PC-9 (cell line): ENCODE results near the gene M6PR. TPM values are rescaled to one million over a fixed set of nuclear protein-coding genes. Genes with fewer than 3 reads are reported as not detected.

Experiments
- BruUV-seq: library from RNA; stranded (reverse); fragments of 400-500 nt; replicated peaks from 2 replicates; lab custom pipeline; 2021; lab: Mats Ljungman, UMichigan
- CTCF ChIA-PET: fragments of 300-600 bp; sonication (Branson Sonifier 250); formaldehyde crosslinking; loops from one replicate; lab custom pipeline; 2022; ENCODE audit warnings: antibody characterized with exemption; lab: Charles Lee
- POLR2A ChIA-PET: fragments of 300-600 bp; sonication (Branson Sonifier 250); formaldehyde crosslinking; loops from one replicate; lab custom pipeline; 2022; ENCODE audit warnings: antibody characterized with exemption; ENCODE audit not compliant: unreplicated experiment; lab: Charles Lee
- DNase-seq, 2 experiments: peaks; one replicate each; pipeline versions ENCODE4 v3.0.0 to v3.0.0-alpha.2; 2015 to 2022; ENCODE audit warnings: mixed read lengths in 1 of 2
- H2AFZ ChIP-seq: fragments of 200-600 bp; sonication (generic); 2 replicates; pipeline ENCODE4 v1.8.1; 2017; ENCODE audit warnings: antibody characterized with exemption
- H3F3A ChIP-seq: fragments of 200-600 bp; sonication (generic); 2 replicates; pipeline ENCODE4 v1.8.1; 2017; ENCODE audit warnings: antibody characterized with exemption, mild to moderate bottlenecking, low read depth; ENCODE audit not compliant: insufficient read depth
- H3K27ac ChIP-seq: fragments of 200-600 bp; sonication (generic); 2 replicates; pipeline ENCODE4 v1.6.1; 2016; ENCODE audit warnings: mixed run types
- H3K27me3 ChIP-seq: fragments of 200-600 bp; sonication (generic); 2 replicates; pipeline ENCODE4 v1.6.1; 2016; ENCODE audit warnings: low read depth, mixed run types; ENCODE audit not compliant: insufficient read depth
- H3K36me3 ChIP-seq: fragments of 200-600 bp; sonication (generic); 2 replicates; pipeline ENCODE4 v1.6.1; 2016; ENCODE audit warnings: low read depth, mixed run types
- H3K4me1 ChIP-seq: fragments of 200-600 bp; sonication (generic); replicated peaks from 2 replicates; pipeline ENCODE4 v1.6.1; 2016; ENCODE audit warnings: mixed run types; ENCODE audit not compliant: insufficient read depth
- H3K4me2 ChIP-seq: fragments of 200-600 bp; sonication (generic); 2 replicates; pipeline ENCODE4 v1.6.1; 2017; ENCODE audit warnings: mixed run types
- H3K4me3 ChIP-seq: fragments of 200-600 bp; sonication (generic); 2 replicates; pipeline ENCODE4 v1.6.1; 2016; ENCODE audit warnings: mixed run types
- H3K79me2 ChIP-seq: fragments of 200-600 bp; sonication (generic); 2 replicates; pipeline ENCODE4 v1.6.1; 2017; ENCODE audit warnings: low read depth, mixed run types
- H3K9me2 ChIP-seq: fragments of 200-600 bp; sonication (generic); 2 replicates; pipeline ENCODE4 v1.8.1; 2017; ENCODE audit warnings: mild to moderate bottlenecking; ENCODE audit not compliant: insufficient read depth
- H3K9me3 ChIP-seq: fragments of 200-600 bp; sonication (generic); 2 replicates; pipeline ENCODE4 v1.8.1; 2016; ENCODE audit warnings: low read depth; ENCODE audit not compliant: insufficient read depth
- H4K20me1 ChIP-seq: fragments of 200-600 bp; sonication (generic); 2 replicates; pipeline ENCODE4 v1.8.1; 2017; ENCODE audit not compliant: insufficient read depth
- CTCF ChIP-seq: fragments of 200-600 bp; sonication (generic); conservative IDR thresholded peaks from 2 replicates; pipeline ENCODE4 v1.6.1; 2017; ENCODE audit warnings: mixed run types, antibody characterized with exemption, mild to moderate bottlenecking, moderate library complexity
- EZH2 ChIP-seq: fragments of 200-600 bp; sonication (generic); IDR thresholded peaks from 2 replicates; pipeline ENCODE4 v1.8.0; 2017; ENCODE audit warnings: antibody characterized with exemption, low read depth
- intact Hi-C: fragments of 100-400 bp; cut with micrococcal nuclease; formaldehyde crosslinking; loops from one replicate; pipeline ENCODE4 v1.10.0; 2022; ENCODE audit not compliant: unreplicated experiment
- total RNA-seq: library from RNA; stranded (reverse); gene quantifications from 2 replicates; pipeline ENCODE4 v1.2.3, GENCODE V29; 2021

The M6PR gene
- total RNA-seq, 1 experiment from 2014 or later, result 237 TPM

GRCh38 chr12:8909752-8910151 lies 39.7 kb downstream of the M6PR start:
- BruUV-seq, result no TSS peak
- Histone ChIP-seq H3K4me1 (peaks cover 37% of the 10 kb centered on the region), H3K36me3 (no peaks in the 10 kb centered on the region), H3K27ac (no peak overlapping the region), H3K9me3 (no peaks in the 10 kb centered on the region), H3K27me3 (no peaks in the 10 kb centered on the region), H2AFZ (no peak overlapping the region), H3K79me2 (no peaks in the 10 kb centered on the region), H3K4me2 (no peak overlapping the region), H3K4me3 (no peak overlapping the region), H3K9me2 (no peaks in the 10 kb centered on the region), H3F3A (peaks cover 35% of the 10 kb centered on the region), H4K20me1 (no peaks in the 10 kb centered on the region)
- DNase-seq, result no peak
- ChIA-PET POLR2A (interaction anchor here (0.7 kb wide), 1 partner anchor 253 kb away, joined by 8 read pairs; no protein-coding TSS in a partner anchor), CTCF (interaction anchor here (1.4 kb wide), 1 partner anchor 19 kb away, joined by 6 read pairs; no protein-coding TSS in a partner anchor)
- TF ChIP-seq CTCF, result no peak
- no peak for TF ChIP-seq EZH2
- intact Hi-C loops, result loop anchor here (10.0 kb wide), 1 partner anchor 85 kb away; the partner anchor contains the start of gene A2ML1

GRCh38 chr12:8907513-8907912 lies 41.9 kb downstream of the M6PR start:
- ChIA-PET CTCF (no interaction called here), POLR2A (no interaction called here)
- Histone ChIP-seq H3K9me3 (no peaks in the 10 kb centered on the region), H3K9me2 (no peaks in the 10 kb centered on the region), H3K27me3 (no peaks in the 10 kb centered on the region), H3K4me3 (no peak overlapping the region), H3K4me2 (no peak overlapping the region), H4K20me1 (no peaks in the 10 kb centered on the region), H3K79me2 (no peaks in the 10 kb centered on the region), H2AFZ (no peak overlapping the region), H3K27ac (no peak overlapping the region), H3F3A (peaks cover 19% of the 10 kb centered on the region), H3K36me3 (no peaks in the 10 kb centered on the region), H3K4me1 (peaks cover 22% of the 10 kb centered on the region)
- intact Hi-C loops, result no loop called here
- TF ChIP-seq EZH2, result no peak
- TF ChIP-seq CTCF, result no peak
- BruUV-seq, result no TSS peak
- no peak for DNase-seq

GRCh38 chr12:8906266-8907180 lies 42.9 kb downstream of the M6PR start:
- DNase-seq, result no peak
- Histone ChIP-seq H3K4me2 (no peak overlapping the region), H4K20me1 (no peaks in the 10 kb centered on the region), H3K27me3 (no peaks in the 10 kb centered on the region), H3F3A (peaks cover 9% of the 10 kb centered on the region), H3K4me1 (peaks cover 12% of the 10 kb centered on the region), H3K9me3 (no peaks in the 10 kb centered on the region), H3K36me3 (no peaks in the 10 kb centered on the region), H2AFZ (no peak overlapping the region), H3K4me3 (no peak overlapping the region), H3K27ac (no peak overlapping the region), H3K79me2 (no peaks in the 10 kb centered on the region), H3K9me2 (no peaks in the 10 kb centered on the region)
- intact Hi-C loops, result no loop called here
- CTCF ChIA-PET, result no interaction called here
- BruUV-seq, result no TSS peak
- POLR2A ChIA-PET, result no interaction called here
- TF ChIP-seq EZH2 (no peak), CTCF (no peak)
